HepG2 (cell line): Measurements from ENCODE around the gene PCSK6. TPM values are rescaled to one million over a fixed set of nuclear protein-coding genes. Genes with fewer than 3 reads are reported as not detected.

Source experiments
- FOXA3 ChIP-seq: IDR thresholded peaks from 2 replicates; pipeline ENCODE4 v1.6.1; 2016; ENCODE audit warnings: missing genetic modification reagents, missing compliant biosample characterization
- MAFF ChIP-seq: IDR thresholded peaks from 2 replicates; pipeline ENCODE4 v1.6.1; 2011; ENCODE audit warnings: low read depth, low read length, improper control_type of control experiment
- MAFG ChIP-seq: sonication (generic); formaldehyde crosslinking; IDR thresholded peaks from 2 replicates; pipeline ENCODE4 v1.5.1; 2020; ENCODE audit warnings: mild to moderate bottlenecking, missing genetic modification reagents
- RAD51 ChIP-seq: fragments of 450-650 bp; IDR thresholded peaks from 2 replicates; pipeline ENCODE4 v1.6.1; 2016; ENCODE audit warnings: borderline replicate concordance
- TBP ChIP-seq: sonication (generic); formaldehyde crosslinking; IDR thresholded peaks from 2 replicates; pipeline ENCODE4 v1.5.0; 2020; ENCODE audit warnings: missing genetic modification reagents
- ZNF205 ChIP-seq: IDR thresholded peaks from 2 replicates; pipeline ENCODE4 v1.6.1; 2018; ENCODE audit warnings: missing biosample characterization, missing genetic modification reagents
- ZNF510 ChIP-seq: sonication (generic); formaldehyde crosslinking; IDR thresholded peaks from 2 replicates; pipeline ENCODE4 v1.4.0; 2020; ENCODE audit warnings: low read depth, mild to moderate bottlenecking, missing genetic modification reagents
- polyA plus RNA-seq, 8 experiments: library from polyadenylated mRNA; depleted of rRNA in 3 of 8; stranded (reverse) in 7 of 8; unstranded in 1 of 8; fragments of >200 nt; fragmentation: Illumina TruSeq in 4 of 8; extraction: Trizol in 4 of 8; gene quantifications; 2 replicates each; pipeline versions ENCODE4 v1.2.1 to v1.2.3, GENCODE V29; 2011 to 2016; ENCODE audit warnings: low read depth in 4 of 8, missing spikeins in 1 of 8, mixed read lengths in 1 of 8; ENCODE audit not compliant: insufficient read depth in 1 of 8
- total RNA-seq, 5 experiments: library from RNA; depleted of rRNA; stranded (reverse); fragments of >200 nt; fragmentation: Illumina TruSeq; extraction: Trizol; gene quantifications; 2 replicates each; pipeline ENCODE4 v1.2.3, GENCODE V29; 2016; ENCODE audit warnings: low read depth in 1 of 5
- TF ChIP-seq, protein P1 (sequence below): sonication (generic); formaldehyde crosslinking; IDR thresholded peaks from 2 replicates; pipeline ENCODE4 v1.4.0; 2020; ENCODE audit warnings: missing genetic modification reagents, borderline replicate concordance
- TF ChIP-seq, protein P2 (sequence below): sonication (generic); formaldehyde crosslinking; IDR thresholded peaks from 2 replicates; pipeline ENCODE4 v1.5.1; 2020; ENCODE audit warnings: mild to moderate bottlenecking, missing genetic modification reagents, borderline replicate concordance
- TF ChIP-seq, protein P3 (sequence below): sonication (generic); formaldehyde crosslinking; IDR thresholded peaks from 2 replicates; pipeline ENCODE4 v1.5.0; 2020; ENCODE audit warnings: missing genetic modification reagents

The PCSK6 gene
- total and polyA plus RNA-seq, 2 of the 13 experiments (the other 11 are each of a cell fraction or from before 2014, with no cell fraction given): 56.5 to 155 TPM

DNA sequence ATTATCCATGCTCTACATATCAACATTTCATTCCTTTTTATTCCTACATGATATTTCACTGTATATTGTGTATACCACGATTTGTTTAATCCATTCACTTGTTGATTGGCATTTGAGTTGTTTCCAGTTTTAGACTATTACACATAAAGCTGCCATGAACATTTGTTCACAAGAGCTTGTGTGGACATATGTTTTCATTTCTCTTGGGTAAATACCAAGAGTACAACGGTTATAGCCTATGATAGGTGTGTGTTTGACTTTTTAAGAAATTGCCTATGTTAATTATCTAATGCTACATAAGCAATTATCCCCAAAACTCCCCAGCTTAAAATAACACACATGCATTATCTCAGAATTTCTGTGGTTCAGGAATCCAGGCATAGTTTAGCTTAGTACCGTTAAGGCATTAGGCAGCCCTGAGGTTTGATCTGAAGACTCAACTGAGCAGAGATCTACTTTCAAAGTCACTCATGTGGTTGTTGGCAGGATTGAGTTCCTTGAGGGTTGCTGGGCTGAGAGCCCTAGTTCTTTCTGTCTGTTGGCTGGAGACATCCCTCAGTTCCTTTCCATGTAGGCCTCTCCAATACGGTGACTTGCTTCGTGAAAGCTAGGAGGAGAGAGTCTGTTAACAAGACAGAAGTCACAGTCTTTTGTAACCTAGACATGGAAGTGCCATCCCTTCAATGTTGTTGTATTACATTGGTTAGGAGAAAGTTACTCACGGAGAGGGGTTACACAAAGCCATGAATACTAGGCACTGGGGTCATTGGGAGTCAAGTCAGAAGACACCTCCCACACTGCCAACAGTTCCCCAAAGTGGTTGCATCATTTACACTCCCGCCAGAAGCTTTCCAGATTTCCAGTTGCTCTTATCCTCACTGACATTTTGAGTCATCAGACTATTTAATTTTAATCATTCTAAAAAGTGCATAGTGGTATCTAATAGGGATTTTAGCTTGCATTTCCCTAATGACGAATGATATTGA is 21.0 kb upstream of the PCSK6 start (continued):
- TF ChIP-seq, protein P1, sequence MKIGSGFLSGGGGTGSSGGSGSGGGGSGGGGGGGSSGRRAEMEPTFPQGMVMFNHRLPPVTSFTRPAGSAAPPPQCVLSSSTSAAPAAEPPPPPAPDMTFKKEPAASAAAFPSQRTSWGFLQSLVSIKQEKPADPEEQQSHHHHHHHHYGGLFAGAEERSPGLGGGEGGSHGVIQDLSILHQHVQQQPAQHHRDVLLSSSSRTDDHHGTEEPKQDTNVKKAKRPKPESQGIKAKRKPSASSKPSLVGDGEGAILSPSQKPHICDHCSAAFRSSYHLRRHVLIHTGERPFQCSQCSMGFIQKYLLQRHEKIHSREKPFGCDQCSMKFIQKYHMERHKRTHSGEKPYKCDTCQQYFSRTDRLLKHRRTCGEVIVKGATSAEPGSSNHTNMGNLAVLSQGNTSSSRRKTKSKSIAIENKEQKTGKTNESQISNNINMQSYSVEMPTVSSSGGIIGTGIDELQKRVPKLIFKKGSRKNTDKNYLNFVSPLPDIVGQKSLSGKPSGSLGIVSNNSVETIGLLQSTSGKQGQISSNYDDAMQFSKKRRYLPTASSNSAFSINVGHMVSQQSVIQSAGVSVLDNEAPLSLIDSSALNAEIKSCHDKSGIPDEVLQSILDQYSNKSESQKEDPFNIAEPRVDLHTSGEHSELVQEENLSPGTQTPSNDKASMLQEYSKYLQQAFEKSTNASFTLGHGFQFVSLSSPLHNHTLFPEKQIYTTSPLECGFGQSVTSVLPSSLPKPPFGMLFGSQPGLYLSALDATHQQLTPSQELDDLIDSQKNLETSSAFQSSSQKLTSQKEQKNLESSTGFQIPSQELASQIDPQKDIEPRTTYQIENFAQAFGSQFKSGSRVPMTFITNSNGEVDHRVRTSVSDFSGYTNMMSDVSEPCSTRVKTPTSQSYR (CRISPR knock-in tag): no peak
- TF ChIP-seq, protein P2, sequence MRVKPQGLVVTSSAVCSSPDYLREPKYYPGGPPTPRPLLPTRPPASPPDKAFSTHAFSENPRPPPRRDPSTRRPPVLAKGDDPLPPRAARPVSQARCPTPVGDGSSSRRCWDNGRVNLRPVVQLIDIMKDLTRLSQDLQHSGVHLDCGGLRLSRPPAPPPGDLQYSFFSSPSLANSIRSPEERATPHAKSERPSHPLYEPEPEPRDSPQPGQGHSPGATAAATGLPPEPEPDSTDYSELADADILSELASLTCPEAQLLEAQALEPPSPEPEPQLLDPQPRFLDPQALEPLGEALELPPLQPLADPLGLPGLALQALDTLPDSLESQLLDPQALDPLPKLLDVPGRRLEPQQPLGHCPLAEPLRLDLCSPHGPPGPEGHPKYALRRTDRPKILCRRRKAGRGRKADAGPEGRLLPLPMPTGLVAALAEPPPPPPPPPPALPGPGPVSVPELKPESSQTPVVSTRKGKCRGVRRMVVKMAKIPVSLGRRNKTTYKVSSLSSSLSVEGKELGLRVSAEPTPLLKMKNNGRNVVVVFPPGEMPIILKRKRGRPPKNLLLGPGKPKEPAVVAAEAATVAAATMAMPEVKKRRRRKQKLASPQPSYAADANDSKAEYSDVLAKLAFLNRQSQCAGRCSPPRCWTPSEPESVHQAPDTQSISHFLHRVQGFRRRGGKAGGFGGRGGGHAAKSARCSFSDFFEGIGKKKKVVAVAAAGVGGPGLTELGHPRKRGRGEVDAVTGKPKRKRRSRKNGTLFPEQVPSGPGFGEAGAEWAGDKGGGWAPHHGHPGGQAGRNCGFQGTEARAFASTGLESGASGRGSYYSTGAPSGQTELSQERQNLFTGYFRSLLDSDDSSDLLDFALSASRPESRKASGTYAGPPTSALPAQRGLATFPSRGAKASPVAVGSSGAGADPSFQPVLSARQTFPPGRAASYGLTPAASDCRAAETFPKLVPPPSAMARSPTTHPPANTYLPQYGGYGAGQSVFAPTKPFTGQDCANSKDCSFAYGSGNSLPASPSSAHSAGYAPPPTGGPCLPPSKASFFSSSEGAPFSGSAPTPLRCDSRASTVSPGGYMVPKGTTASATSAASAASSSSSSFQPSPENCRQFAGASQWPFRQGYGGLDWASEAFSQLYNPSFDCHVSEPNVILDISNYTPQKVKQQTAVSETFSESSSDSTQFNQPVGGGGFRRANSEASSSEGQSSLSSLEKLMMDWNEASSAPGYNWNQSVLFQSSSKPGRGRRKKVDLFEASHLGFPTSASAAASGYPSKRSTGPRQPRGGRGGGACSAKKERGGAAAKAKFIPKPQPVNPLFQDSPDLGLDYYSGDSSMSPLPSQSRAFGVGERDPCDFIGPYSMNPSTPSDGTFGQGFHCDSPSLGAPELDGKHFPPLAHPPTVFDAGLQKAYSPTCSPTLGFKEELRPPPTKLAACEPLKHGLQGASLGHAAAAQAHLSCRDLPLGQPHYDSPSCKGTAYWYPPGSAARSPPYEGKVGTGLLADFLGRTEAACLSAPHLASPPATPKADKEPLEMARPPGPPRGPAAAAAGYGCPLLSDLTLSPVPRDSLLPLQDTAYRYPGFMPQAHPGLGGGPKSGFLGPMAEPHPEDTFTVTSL (CRISPR knock-in tag): peak; percentile 53; the same call in 1 of the 2 replicates
- TF ChIP-seq ZNF510 (CRISPR knock-in tag) (0 out of 2 replicates have a peak, but pooled peaks have one; percentile 42), TBP (CRISPR knock-in tag) (no peak), FOXA3 (CRISPR knock-in tag) (peak; percentile 35; the same call in 1 of the 2 replicates), MAFG (no peak), RAD51 (no peak), ZNF205 (no peak), MAFF (0 out of 2 replicates have a peak, but pooled peaks have one; percentile 13)
- TF ChIP-seq, protein P3, sequence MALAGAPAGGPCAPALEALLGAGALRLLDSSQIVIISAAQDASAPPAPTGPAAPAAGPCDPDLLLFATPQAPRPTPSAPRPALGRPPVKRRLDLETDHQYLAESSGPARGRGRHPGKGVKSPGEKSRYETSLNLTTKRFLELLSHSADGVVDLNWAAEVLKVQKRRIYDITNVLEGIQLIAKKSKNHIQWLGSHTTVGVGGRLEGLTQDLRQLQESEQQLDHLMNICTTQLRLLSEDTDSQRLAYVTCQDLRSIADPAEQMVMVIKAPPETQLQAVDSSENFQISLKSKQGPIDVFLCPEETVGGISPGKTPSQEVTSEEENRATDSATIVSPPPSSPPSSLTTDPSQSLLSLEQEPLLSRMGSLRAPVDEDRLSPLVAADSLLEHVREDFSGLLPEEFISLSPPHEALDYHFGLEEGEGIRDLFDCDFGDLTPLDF (CRISPR knock-in tag): no peak
